ENCODE results near the gene INPP4B.

- TF ChIP-seq CTCF (IDR thresholded peaks at IDR 0.05) = no peak
- TF ChIP-seq POLR2A (IDR thresholded peaks at IDR 0.05) = no peak
Observed at GRCh38 chr4:142741995-142742394, 104.1 kb downstream of the INPP4B start.

Measured in body of pancreas (tissue), 4 donors.